Activated effector memory CD4-positive, alpha-beta T cell treated with anti-CD3 and anti-CD28 coated beads, Interleukin-2, amount 50 U/mL, for 16 hours (primary cell): ENCODE measurements around the gene NUAK1.

ENCODE experiments used
- DNase-seq: peaks from one replicate; pipeline ENCODE4 v3.0.0-alpha.2; 2020

Gene NUAK1

DNA sequence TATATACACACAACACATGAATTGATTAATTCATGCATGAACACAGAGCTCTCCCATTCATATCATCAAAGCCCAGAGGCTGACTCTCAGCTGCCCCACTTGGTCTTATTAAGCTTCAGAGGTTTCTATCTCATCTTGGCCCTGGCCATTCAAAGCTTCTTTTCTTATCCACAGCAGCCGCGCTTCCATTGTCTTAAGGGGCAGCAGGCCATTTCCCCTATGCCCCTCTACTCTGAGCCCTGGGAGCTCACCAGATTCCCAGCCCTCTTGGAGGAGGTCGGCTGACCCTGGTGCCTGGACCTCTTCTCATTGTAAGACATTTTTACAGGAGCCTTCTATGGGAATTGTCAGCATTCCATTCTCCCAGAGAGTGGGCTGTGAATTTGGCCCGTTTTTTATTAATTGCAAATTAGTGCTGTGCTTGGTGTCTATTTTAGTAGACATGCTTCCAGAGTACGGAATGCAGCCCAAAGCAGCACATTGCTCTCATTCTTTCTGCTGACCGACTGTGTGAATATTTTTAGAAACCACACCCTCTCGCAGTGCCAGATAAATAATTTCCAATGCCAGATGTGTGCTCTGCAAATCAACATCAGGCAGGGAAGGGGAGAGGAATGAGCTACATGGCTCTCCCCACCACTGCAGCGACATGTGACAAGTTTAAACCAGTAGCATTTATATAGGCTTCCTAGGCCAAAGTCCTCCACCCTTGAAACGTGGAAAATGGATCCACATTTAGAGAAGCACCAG is 58.5 kb downstream of the NUAK1 start:
- no peak for DNase-seq

DNA sequence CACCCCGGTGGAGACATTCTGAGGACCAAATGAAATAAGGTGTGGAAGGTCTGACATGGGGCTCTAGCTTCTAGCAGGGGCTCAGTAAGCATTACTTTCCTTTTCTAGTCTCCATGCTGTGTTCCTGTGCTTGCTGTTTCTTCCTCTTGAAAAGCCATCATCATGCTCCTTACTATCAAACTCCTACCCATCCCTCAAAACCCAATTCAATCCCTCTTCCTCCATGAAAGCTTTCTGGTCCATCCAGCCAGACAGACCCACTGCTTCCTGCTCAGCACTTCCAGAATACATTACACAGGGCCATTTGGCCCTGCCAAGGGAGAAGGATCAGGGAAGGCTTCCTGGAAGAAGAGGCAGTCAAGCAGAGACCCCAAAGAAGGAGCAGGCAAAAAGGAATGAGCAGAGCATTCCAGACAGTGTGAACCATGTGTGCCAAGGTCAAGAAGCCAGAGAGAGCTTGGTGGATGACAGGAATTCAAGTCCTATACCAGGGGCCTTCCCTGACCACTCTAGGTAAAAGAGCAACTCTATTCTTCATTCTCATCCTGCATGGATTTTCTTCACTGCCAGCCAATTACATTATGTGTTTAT is 59.5 kb downstream of the NUAK1 start:
- DNase-seq = no peak

DNA sequence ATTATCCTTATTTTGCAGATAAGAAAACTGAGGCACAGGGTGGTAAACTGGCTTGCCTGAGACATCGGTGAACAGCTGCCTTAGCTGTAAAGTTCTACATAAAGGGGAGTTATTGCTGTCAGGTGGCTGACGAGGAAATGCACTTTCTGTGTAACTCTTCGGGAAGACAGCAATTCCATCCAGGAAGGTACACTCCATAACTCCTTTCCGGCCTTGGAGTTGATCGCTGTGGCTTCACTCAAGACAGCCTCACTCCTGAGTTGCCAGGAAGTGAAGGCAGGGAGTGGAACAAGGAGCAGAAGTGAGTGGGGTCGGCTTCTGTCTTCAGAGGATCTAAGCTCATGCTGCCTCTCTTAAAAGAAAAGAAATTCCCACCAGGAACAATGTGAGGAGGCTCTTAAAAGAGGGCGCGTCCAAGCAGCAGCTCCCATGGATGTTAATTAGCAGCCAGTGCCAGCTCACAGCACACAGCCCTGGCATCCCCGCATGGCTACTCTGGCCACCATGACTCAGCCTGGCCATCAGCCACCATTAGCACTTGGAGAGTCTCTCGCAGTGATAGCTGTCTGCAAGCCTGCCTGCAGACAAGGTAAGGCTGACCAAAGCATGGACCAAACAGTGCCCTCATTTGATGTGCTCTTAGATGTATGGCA is 60.3 kb downstream of the NUAK1 start:
- DNase-seq = no peak

DNA sequence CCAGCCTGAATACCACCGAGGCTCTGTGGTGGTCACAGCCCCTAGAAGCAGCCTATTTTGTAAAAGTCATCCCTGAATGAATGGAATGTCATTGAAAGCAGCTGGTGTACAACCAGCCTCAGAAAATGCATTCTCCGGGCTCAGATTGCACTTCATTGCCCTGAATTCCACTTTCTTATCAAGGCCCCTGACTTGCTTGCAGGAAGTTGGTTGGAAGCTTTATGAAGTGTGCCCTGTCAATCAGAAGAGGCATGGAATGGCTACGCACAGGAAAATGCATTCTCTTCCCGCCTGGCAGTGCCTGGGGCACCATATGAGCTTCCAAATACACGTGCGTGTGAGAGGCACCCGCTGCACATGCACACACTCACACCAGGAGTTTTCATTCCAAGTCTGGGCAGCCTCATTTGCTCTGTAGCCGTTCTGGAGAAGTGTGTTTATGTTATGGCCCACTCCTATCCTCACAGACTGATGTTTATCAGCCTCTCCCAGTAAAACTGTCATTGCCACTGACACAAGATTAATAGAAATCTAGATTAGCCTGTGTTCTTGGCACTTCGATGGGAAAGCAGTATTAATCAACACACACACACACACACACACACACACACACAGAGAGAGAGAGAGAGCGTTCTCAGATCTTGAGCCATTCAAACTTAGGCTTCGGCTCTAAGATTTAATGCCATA is 63.9 kb downstream of the NUAK1 start:
- DNase-seq = no peak

DNA sequence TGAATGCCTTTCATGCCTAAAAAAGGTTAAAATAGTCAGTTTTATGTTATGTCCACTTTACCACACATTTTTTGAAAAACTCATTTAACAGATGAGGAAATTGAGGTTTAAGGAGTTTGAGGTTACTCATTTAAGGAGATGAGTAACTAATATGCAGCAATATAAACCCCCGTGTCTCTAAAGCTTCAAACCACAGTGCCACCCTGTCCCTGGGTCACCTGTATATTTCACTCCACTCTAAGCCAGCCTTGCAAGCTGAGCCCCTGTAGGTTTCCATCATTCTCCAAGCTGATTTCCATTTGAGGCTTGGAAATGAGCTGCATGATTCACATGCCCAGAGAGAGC is 64.4 kb downstream of the NUAK1 start:
- DNase-seq = no peak

DNA sequence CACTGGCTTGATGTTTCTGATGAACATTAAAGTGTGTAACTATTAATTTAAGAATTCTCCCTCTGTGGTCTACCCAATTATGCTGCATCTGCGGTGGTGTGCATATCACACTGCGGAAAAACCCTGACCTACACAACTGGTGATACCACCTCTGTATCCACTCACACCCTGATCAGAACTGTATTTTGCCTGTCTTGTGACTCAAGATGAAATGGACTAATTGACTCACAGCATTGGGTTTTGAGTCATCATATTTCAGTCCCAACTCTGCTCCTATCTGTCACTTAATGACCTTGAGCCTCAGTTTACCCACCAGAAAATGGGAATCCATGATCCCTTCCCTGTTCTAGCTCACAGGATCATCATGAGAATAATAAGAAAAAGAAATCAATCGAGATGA is 65.6 kb downstream of the NUAK1 start:
- DNase-seq = no peak

DNA sequence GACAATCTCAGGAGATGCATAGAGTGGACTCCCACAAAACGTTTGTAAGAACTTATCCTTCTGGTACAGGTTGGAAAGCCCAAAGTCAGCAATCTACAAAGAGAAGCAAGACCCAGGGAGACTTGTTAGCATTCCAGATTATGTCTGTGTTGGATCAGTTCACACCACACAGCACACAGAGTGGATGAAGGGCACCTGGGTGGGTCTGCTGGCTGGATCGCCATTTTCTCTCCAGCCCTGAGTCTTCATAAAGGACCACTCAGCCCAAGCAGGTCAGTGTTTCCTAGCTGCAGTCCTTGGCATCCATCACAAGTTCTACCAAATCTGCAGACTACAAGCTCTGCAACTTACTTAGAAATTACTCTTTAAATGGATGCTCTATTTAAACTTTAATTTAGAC is 66.0 kb downstream of the NUAK1 start:
- DNase-seq = no peak

DNA sequence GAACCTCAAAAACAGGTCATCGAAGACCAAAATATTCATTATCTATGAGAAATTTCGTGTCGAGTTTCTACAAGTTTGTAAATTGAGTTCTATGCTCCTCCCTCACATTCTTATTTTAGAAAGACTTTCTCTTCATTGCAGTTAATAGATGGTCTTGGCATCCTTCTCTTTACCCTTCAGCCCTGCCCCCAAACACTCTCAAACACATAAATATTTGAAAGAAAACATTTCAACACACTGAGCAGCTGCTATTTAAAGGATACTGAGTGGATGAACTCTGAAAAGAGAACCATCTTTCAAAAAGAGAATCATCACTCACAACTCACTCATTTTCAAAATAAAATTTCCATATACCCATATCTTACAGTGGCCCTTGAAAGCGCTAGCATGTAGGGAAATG is 67.1 kb downstream of the NUAK1 start:
- DNase-seq = no peak

DNA sequence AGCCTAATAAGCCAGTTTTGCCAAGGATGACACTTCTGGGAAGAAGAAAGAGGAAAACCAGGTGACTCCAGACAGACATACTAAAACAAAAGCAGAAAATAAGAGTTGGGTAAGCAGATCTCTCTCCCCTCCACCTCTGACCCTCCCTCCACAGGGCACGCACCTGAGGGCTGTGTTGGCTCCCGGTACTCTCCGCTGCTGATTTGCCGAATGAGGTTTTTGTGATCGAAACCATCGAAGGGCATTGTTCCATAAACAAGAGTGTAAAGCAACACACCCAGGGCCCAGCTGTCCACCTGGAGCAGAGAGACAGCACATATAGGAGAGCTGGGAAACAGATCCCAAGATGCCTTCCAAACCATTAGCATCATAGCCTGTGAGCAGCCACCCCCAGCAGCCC is 68.1 kb downstream of the NUAK1 start:
- DNase-seq = no peak

DNA sequence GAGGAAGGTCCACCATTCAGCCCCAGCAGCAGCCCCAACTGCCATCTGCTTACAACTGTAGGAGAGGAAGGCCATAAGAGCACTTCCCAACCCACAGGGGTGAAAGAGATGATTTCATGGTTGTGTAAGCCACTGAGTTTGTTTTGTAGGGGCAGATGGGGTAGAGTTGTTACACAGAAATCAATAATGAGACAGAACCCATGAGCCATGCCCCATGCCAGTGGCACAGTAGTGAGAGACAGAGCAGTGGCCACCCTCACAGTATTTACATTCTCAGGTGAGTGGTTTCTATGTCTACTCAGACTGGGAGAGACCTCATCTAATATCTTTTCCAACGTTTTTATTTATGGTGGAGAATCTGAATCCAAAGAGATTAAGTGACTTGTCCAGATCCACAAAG is 68.6 kb downstream of the NUAK1 start:
- DNase-seq = no peak

DNA sequence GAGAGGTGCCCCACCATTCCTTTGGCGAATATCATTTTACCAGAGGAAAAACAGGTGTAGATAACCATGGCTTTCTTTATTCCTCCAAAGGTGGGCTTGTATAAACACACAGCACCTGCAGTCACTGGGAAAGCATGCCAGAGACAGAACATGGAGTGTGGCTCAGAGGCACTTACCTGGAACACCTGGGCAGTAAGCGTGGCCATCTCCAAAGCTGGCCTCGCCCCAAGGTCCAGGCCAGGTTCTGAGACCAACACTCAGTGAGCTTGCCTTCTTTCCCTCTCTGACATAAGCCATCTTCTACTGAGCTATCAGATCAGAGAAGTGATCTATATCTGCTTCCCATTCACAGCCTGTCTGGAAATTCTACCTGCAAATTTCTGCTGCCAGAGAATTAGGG is 70.5 kb downstream of the NUAK1 start:
- DNase-seq = no peak

DNA sequence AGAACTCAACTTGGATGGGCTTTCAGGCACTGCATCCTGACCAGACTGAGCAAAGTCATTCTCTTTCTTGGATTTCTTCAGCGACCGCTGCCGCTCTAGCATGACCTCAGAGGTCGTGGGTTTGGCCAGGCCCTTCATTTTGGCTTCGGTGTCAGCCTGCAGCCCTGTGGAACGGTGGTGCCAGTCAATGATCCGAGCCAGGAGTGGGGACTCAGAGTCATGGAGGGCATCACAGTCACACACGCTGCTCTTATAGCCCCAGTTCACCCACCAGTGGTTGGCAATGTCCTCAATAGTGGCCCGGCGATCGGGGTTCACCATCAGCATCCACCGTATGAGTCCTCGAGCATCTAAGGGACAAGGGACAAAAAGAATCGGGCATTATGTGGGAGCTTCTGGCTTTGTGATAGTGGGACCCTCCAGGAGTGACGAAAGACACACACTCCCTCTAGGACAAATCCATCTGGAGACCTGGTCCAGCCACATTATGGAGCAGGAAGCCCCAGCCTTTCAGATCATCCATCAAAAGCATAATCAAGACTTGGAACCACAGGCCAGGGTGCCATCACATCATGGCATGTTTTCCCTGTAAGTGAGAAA is 71.0 kb downstream of the NUAK1 start:
- no peak for DNase-seq

DNA sequence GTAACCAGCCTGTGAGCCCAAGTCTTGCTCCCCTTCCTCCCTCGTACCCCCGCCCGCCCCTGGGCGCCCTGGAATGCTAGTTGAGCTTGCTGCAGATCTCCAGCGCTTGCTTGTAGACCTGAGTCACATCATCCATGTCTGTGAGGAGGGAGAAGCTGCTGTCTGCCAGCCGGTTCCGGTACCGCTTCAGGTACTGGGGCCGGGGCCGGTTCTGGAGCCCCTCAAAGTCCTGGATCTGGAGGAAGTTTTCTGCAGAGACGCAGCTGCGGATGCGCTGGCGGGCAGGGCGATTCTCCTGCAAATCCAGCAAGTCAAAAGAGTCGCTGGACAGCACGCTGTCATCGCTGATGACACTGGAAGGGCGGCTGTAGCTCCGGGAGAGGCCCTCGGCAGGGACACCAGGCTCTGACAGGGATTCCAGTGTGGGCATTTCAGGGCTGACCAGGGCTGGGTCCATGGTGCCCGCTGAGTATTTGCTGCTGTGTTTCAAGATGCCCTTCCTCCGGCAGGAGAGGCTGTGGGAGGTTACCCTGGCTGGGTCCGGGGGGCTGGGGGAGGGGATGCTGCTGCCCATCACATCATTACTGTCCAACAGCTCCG is 71.9 kb downstream of the NUAK1 start:
- no peak for DNase-seq

DNA sequence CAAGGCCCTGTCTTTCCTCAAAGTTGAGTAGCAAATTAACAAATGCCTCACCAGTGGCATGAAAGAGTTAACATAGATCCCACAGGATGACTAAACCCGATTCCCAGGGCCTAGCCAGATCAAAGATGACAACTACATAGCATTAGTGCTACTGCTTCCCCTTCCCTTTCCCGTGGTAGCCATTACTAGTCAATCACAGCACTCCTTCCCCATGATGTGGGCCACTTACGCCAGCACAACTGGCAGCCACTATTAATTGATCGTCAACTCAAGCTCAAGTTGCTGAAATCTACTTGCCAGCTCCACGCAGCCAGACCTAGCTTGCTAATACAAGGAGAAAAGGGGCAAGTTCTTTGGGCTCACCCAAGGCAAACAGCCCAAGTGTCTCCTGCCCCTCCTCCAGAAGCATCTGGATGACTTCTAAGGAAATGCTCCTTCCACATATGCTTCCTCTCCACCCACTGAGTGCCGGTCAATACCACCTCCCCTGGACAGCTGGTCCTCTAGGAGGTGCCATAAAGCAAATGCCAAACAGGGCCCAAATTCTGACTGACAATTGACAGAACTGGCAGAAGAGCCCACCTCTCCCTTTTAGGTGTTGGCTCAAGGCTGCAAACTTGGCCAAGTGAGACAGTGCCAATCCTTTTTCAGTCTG is 72.6 kb downstream of the NUAK1 start:
- no peak for DNase-seq

DNA sequence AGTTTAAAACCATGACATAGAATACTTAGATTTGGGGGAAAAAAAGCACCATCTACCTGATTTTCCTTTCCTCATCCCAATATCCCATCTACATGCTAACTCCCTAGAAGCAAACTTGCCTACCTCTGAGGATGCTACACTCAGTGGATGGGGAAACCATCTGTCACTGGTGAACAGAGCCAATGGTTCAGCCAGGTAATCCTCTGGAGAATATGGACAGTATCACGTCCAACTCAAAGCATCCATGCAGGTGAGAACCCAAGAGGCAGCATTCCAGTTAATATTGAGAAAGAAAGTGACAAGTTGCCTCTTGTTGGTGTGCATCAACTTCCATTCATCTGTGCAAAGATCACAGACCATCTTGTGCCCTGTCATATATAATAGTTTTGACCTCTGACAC is 73.2 kb downstream of the NUAK1 start:
- DNase-seq = no peak

DNA sequence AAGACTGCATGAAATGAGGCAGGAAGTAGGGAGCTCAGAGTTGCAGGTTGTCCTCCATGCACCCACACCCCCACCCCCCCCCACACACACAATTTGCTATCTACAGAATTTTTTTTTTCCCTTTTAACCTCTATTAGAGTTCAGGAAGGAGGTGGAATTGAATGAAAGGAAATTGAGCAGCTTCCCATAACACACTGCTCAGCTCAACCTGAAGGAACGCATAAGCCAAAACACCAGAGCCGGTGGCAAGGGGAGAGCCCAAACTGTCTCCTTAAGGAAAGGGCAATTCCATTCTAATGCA is 74.1 kb downstream of the NUAK1 start:
- no peak for DNase-seq

DNA sequence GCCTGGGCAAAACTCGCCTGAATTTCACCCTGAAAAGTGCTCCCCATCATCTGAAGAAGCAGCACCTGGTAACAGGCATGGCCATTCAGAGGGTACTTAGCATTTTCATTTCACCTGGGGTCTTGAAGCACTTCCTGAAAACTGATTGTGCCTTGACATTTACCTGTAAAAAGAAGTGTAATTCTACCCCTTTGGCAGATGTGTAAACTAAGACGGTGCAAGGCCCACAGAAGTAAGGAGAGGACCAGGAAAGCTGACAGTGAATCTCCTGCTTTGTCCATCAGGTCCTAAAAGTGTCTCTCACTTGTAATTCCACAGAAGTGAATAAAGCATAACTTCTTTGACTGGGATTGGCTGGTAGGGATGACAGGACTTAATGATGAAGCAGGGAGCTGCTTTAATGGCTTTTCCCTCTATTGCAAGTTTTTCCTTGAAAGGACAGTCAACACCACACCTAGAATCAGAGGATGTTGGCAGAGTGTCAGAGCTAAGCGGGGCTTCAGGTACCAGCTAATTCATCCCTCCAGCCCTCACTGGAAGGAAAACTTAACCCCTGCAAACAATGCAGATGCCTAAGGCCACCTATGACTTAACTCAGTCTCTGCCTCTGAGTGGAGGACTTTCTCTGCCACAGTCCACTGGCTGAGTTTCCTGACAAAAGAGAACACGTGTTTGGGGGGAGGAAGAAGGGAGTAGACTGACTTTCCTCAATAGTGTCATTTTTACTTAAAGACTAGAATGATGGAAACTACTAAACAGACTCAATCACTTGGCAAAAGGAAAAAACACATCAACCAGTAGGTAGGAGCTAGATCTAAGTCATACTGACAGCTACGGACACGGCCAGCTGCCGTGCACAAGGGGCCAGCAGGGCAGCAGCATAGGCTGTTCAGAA is 74.7 kb downstream of the NUAK1 start:
- DNase-seq = no peak

DNA sequence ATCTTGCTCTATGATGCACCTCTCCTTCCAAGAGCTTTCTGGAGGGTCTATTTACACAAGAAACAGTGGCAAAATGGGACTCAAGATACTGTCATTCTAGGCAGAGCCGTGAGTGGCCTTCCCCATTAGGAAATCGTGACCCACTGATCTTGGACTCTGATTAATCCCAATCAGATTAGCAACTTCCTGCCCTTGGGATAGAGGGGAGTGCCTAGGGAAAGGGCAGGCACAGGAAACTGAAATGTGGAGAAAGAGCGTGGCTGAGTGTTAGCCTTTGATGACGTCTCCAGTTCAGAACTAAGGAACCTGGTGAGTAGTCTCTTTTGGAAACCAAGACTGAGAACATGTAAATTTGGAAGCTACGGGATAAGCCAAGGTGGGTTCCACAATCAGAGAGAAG is 76.1 kb downstream of the NUAK1 start:
- no peak for DNase-seq

DNA sequence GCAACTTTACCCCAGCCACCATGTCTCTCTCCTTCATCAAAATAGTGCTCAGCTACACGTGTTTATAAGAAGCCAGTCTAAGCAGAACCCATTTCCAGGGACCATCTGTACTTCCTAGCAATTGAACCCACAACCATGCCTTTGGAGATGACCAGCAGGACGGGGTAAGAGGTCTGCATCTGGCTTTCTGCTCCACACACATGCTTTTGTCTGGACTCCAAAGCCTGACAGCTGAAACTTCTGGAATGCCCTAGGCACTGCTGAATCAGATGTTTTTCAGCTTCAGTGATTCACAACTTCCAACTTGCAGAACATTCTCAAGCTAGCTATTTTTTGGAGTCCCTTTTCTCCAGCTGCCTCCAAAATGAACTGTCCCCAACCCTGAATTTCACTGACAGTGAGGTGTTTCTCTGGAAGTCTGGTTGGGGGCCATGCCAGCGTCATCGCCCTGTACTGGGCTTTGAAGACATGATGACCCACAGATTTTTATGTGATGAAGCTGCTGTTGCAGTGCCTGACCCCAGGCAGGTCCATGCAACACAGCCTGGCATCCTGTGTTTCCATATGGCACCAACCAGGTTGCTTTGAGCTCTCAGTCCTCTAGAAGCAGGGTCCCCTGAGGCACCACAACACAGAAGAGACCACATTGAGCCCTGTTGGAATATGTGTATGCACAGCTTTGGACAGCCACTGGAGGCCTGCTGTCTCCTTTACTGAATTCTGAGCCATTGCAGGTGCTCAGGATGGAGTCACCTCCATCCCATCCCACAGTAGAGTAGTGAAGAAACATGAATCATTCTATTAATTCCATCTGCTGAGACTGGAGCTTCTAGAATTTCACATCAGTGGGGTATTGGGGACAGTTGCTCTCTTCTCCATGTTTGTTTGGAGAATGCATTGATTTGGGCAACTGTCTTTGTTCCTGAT is 80.2 kb downstream of the NUAK1 start:
- DNase-seq = no peak

DNA sequence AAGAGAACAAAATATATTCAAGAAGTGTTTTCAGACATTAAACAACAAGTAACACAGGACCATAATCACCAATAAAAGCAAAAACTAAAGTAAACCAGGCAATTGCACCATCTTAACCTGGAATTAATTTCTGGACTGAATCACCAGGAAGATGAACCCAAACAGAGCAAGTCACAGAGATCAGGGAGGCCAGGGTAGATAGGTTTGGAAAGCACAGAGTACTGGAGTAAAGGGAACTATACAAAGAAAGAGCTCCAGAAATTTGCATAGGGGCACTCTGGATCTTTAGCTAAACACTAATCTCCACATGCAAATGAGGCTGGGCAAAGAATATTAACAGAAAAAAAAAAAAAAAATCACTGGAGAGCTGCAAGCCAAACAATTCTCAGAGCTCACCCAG is 84.7 kb downstream of the NUAK1 start:
- DNase-seq = no peak
